Stimulated activated CD4-positive, alpha-beta T cell treated with anti-CD3 and anti-CD28 coated beads, Interleukin-12 subunit alpha, Interleukin-12 subunit beta, amount 100 ng/mL, for 24 hours (primary cell): ENCODE data around the gene ITPKB.
"Not testable (repeated sequence)": the region's sequence is repeated elsewhere in the genome, so short reads cannot be mapped to it uniquely, and the experiment has no call there.

ENCODE experiments used
- DNase-seq, 2 experiments: peaks; one replicate each; pipeline ENCODE4 v3.0.0-alpha.2; 2020; ENCODE audit warnings: low read depth in 2 of 2

Gene ITPKB

DNA sequence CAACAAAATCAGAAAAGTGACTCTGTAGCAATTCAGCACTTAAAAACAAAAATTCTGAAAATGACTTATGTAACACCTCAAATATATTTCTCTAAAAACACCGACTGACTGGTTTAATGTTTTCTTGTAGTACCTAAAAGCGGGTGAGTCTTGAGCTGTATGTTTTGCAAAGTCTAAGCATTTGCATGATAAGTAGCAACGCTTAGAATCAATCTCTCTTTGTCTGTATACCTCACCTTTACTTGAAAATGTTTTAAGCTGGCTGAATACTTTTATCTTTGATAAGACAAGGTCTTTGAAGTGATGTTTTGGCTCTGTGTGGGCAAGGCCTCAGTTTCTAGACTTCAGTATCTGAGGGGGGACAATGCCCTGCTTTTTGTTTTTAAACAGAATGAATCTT is 8.2 kb downstream of the ITPKB start:
- DNase-seq = no peak

DNA sequence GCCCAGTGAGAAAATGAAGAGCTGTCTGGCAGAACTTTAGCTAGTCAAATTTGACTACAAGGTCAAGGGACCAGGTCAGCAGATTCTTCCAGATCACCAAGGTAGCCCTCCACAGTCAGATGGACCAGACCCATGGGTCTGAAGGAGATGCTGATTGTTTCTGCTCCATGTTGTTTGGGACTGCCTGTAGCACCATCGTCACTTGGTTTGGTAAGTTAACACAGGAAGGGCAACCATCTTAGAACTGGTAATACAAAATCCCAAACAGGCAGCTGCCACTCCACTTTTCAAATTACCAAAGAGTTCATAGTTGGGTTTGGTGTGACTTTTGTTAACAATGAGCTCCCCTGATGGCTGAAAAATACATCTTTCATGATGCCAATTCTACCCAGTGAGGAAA is 9.0 kb downstream of the ITPKB start:
- no peak for DNase-seq

DNA sequence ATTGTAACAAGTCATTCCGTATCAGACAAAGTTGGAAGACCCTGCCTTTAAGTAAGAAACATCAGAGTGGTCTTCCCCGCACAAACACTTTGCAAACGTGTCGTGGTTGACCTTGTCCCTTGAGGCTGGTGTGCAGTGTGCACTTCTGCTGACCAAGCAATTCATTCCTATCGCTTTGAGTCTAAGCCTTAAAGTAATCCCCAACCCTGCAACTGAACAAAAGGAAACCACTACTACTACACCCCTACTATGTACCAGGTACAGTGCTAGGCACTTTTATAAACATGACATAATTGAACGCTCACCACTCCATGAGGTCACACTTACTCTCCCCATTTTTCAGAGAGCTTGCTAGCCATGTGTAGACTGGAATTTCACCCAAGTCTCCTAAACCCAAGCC is 10.6 kb downstream of the ITPKB start:
- no peak for DNase-seq

DNA sequence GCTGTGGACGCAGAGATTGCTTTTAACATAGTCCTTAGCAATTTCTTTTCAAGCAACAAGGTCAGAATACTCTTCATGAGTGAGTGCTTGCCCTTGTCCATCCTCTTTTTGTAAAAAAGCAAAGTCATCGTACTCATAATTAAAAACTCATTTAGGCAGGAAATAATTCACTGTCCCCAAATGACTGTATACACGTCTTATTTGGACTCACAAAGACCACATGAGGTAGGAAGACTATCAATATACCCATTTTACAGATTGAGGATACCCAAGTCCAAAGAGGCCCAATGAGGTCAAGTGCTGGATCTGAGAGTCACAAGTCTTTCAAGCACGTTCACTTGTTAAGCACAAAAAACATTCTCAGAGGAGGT is 13.2 kb downstream of the ITPKB start:
- no peak for DNase-seq

DNA sequence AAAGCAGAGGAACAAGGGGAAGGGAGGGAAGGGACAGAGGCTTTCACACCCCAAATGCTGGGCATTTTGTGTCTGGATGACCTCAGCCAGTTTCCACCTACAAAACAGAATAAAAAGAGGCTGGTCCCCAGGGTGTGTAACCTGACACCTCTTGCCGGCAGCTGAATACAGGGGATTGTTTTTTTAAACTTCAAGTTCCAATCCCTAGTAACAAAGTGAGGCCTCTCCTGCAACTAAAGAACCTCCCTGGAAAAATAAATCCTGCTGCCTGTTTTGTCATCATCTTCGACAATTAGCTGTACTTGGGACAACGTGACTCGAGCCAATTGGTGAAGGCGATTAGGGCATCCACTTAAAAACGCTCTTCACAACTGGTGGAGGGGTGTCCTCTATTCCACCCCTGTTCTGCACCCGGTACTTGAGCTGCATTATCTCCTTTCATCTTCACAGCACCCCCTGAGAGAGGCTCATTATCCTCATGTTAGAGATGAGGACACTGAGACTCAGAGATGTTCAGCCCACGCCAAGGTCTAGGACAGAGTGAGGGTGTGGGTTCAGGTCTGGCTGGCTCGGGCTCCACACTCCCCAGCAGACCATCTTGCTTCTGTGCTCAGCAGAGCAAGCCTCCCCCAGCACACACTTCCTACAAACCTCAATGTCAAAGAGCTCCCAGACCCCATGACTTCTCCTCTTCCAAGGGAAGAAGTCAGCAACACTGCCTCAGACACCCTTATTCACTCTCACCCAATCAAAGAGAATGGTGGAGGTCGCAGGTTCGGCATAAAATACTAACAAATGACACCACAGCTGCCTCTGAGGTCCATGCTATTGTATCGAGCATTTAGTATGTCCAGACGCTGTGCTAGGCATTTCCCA is 15.2 kb downstream of the ITPKB start:
- DNase-seq = no peak

DNA sequence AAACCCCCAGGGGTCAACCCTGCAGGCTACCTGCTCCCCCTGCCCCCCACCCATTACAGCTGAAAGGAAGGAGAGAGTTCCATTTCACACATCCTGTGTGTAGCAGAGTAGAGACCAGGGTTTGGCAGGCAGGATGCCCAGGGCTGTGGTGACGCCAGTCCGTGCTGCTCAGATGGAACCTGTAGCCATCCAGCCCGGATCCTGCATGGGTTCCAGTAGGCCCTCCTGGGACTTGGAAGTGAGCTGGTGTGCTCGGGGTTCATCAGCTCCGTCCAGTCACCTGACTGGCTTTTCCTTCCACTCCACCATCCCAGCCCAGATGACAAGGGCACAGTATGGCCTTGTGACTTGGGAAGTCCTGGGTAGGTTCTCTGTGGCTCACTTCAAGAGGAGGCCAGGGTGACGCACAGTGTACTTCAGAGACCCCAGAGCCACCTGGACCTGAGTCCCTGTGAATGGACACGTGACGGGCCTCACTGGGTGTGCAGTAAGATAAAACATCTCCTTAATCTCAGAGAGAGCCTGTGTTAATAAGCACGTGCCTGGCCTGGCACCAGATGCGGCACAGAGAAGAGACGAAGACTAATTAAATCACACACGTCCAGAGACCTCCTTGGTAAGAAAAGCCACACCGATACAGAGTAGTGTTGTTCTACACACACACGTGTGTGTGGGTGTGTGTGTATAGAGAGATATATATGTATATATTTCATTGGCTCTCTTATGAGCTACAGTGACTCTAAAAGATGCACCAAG is 16.0 kb downstream of the ITPKB start:
- DNase-seq = no peak

DNA sequence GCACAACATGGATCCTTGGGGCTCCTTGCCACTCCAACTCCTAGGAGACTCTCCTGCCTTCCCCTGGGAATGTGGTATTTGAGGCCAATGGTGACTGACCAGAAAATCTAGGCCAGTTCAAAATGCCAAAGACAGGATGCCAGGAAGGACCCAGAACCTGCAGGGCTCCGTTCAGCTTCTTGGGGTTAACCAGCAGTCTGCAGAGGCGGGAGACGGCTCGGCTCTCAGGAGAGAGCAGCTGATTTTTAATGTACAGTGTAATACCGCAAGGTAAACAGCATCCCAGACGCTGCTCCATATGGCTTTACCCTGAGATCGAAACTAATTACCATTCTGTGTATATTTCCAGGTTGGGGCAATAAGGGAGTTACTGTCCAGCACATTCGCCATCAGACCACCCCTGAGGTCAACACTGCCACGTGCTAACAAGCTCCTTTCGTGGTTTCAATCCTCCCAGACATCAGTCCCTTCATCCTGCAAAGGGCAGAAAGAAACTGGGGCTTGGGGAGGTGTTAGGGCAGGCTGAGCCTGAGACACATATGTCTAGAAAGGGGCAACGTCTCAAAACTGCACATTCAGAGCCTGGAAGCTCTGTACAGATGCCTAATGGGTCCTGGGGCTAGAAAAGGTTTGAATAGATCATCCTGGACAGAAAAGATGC is 16.7 kb downstream of the ITPKB start:
- no peak for DNase-seq

DNA sequence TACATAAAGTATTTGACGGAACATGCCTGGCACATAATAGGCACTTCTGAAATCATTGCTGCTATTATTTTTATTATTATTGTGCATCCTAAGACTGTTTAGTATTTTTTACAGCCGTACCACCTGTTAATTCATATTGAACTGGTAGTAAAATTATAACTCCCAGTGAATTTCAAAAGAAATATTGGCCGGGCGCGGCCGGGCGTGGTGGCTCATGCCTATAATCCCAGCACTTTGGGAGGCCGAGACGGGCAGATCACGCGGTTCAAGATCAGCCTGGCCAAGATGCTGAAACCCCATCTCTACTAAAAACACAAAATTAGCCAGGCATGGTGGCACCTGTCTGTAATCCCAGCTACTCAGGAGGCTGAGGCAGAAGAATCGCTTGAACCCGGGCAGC is 18.5 kb downstream of the ITPKB start:
- DNase-seq = not testable (repeated sequence)

DNA sequence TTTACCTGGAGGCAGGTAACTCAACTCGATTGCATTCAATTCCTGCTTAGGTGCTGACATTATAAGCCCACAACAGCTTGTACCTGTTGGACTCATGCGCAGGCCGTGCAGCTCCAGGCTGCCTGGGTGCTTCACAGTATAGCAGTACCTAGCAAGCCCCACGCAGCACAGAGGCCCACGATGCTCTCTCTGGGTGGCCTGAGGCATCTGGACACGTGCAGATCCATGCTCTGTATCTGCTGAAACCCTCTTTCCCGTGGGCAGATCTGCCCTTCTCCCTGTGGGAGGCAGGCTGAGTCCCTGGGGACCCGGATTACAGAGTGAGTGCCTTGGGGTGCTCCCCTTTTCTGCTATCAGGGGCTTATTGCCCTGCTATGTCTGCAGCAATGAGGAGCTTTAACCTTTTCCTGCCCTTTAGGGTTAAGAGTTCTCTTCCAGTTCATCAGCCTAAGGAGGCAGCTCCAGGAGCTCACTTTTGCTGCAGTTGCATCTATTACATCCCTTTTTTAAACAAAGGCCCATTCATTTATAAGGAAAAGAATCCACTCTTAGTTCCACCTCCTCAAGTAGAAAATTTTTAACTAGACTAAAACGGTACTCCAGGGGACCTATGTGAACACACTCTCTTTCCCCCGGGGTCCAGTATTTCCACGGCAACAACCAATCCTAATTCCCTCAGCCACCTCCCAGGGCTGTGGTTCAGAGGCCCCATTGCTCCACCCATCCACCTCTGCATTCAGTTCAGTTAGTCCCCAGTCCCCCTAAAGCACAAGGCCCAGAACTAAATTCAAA is 19.3 kb downstream of the ITPKB start:
- DNase-seq = no peak

DNA sequence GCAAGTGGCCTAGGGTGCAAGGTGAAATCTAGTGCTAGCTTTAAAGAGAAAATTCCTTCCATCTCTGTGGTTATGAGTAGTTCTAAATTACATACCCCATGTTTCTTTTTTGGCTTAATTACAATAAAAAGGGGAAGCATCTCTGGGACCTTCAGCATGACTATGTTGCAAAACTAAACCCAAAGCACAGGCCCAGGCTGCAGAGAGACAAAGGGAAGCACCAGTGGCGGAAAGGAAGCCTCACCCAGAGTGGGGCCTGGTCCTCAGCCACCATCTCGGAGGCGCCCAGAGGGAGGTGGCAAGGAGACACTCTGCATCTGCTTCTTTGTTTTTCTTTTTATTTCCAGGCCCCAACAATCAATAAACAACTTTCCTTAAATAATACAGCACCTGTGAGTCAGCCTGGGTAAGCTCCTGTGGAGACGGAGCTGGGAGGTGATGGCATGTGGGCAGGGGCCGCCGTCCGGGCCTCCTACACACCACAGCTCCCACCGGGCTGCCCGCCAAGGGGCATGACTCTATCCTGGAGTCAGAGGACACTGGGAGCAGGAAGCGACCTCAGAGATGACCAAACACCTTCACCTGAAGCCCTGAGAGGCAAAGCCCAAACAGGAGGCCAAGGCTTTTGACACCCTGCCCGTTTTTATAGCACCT is 21.7 kb downstream of the ITPKB start:
- no peak for DNase-seq

DNA sequence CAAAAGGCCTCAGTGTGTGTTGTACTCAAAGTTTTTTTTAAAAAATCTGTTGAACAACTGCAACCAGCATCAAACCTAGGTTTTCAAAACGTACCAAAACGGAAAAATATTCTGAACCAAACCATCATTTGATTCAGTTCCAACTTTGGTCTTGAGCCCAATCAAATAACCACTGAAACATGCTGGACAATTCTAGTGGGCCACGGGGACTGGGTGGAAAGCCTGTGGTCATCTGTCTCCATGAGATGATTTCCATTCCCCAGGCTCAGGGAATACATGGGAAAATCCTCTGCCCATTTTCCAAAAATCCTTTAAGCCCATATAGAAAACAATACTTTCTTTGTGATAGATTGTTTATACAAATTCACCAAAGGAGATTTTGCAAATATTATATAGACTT is 22.5 kb downstream of the ITPKB start:
- DNase-seq = no peak

DNA sequence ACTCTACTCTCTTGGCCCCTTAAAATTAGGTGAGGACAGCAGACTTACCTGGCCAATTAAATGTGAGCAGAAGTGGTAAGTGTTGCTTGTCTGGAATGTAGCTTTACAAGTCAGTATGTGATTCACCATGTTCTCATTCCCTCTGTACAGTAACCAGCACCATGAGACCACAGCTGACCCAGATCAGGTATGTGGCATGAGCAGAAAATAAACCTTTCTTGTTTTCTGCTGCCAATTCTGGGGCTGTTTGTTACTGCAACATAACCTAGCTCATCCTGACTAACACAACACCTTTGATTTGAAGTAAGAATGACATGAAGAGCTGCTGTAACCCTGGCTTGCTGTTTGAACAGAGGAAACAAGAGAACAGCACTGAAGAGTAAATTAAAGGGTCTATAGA is 24.9 kb downstream of the ITPKB start:
- DNase-seq = no peak

DNA sequence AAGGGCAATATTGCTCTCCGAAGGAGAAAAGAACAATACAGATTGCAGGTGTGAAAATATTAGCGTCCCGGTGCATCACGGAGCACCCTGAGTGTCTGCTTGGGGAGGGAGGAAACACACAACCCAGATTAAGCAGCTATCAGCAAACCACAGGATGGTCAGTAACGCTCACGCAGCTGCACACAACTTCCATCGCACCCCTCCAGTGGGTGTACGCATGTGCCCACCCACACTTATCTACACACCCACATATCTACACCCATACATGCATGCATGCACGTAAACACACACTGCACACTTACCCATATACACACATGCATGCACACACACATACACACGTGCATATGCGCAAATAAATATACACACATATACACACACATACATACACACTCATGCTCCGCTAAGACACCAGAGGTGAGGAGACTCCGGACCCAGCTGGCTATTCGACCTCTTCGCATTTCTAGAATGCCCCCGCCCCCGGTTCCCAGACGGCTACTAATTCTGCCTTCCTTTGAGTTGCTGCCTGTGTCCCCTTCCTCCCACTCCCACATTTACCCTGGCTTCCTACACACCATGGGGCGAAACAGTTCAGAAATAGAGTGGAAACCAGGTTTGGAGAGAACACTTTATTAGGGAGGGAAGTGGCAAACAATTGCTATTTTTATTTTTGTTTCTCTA is 26.2 kb downstream of the ITPKB start:
- no peak for DNase-seq

DNA sequence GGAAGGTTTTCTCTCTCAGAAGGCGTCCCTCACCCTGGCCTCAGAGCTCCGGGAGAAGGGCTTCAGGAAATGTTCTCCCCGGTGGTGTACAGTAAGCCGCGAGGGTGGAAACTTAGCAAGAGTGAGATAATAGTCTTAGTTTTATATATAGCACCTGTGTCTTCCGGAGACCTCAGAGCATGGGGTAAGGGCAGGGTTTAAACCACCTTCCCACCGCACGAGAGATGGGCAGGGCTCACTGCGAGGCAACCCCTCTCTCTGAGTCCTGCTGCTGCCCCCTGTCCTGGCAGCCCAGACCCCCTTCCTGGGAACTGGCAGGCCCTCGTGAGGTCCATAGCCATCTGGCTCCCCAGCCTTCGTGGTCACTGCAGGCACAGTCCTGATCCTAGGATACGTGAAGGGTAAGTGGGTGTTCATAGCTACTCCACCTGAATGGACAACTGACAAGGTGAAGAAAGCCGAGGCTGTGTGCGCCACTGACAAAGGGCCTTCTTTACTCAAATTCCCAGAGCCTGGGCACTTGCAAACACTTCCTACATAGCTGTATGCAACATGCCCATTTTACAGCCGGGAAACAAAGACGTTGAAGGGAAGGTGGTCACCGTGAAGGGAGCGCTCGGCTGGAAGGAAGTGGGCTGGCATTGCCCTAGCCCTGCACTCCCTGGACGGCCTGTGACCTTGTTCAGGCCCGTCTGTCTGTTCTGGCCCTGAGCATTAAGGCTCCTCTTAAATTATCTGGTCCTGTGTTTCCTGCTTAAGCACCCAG is 26.9 kb downstream of the ITPKB start:
- DNase-seq = no peak

DNA sequence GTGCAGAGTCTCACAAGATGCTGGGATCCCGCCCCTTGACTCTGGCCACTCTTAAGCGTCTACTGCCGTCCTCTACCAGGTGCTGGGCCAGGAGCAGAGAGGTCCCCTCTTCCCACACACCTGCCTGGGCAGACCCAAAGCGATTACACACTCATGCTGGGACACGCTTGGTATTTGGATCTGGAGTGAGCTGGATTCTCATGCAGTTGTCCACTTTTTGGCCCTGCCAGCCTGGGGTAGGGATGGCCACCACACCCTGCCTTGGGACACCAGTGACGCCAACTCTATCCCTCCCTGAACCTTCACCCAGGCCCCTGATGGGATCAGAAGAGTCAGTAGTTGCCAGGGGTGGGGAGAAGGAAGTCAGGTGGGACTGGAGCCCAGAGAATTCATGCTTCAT is 28.6 kb downstream of the ITPKB start:
- no peak for DNase-seq

DNA sequence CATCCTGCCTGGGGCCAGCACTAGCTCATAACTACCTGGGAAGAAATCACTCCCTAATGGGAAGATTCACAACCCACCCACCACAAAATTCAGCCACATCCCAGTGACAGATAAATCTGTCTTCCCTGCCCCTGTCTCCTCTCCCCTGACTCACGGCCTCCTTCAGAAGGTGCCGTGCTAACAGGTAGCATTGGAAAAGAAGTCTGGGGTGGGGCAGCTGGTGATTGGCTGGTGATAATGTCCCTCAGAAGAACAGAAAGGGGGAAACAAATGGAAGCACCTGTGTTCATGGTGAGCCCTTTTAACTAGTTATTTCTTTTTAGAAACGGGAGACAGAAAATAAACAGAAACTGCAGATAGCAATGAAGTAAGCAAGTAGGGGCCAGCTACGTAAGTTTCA is 29.1 kb downstream of the ITPKB start:
- no peak for DNase-seq

DNA sequence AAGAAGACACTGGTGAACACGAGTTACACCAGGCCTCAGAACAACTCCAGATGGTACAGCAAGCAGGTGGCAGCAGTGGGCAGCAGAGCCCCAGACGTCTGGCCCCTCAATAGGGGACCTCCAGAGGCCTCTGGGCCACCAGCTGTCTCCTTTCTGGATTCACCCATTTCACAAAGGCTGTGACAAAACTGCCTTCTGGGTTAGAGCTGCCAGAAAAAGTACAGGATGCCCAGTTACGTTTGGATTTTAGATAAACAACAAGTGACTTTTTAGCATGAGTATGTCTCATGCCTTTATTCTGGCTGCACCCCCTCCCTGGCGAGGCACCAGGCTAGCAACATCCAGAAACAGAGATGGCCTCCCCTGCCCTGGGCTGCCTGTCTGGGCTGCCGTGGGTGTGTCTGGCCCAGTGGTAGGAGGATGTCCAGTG is 30.1 kb downstream of the ITPKB start:
- DNase-seq = no peak

DNA sequence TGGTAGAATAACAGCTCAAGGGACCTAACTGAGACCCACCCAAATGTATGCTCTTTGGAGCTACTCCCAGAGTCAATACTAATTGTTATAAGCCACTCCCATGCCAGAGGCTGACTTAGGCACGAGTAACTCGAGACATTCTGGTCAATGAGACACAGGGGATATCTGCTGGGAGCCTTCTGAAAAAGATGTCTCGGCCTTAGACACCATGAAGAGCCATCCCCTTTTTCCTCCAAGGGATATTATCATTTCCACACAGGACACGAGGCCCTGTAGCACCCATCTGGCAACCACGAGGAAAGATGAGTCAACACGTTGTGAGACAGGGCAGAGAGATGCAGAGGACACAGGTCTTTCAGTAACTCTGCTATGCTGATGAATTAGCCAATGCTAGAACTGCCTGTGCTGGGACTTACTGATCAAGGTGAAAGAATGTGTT is 30.7 kb downstream of the ITPKB start:
- DNase-seq = no peak

DNA sequence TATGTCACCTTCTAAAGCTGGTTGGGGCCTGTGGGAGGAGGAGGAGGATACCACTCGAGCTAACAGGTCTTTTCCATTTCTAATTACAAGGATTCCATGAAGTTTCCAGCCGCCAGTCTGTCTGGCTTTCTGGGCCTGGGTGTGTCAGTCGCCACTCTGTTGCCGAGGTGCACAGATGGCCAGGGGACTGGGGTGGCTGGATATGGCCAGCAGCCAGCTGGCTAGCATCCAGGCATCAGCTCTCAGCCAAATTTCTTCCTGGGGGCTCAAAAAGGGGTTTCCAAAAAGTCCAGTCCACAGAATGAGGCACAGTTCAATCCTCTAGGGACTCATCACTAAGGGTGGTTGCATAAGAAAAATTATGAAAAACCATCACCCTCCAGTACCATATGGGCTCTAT is 32.4 kb downstream of the ITPKB start:
- DNase-seq = no peak
